ENCODE results near the gene SNAI3.

Gene SNAI3

DNA sequence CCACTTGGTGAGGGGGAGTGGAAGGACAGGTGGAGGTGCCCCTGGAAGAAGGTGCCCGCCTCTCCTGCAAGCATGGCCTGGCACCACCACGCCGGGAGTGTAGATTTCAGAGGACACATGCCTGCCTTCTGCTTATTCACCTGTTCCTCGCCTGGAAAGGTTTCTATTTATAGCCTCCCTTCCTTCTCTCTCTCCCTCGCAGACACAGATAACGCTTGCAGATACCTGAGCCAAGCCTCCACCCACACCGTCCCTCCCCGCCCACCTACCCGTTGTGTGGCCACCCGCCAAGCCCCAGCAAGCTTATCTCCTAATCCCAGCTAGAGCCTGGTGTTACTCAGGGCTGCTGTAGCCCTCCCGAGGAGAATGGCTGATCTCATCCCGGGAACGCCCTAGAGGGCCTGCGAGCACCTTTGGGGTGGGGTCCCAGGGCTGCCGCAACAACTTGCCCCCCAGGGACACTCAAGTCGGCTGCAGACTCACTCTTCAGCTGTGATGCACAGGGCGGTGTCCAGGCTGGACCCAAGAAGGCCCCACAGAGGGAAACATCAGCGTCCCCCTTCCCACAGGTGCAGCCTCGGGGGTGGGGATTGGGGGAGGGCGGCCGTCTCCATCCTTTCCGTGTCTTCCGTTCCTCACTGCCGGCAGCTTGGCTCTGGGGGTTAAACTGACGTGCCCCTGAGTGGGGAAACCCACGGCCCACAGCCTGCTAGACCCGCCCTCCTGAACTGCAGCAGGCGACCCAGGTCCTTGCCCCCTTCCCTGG, 1.9 kb upstream of the SNAI3 start (continued):
- TF ChIP-seq, protein P1, sequence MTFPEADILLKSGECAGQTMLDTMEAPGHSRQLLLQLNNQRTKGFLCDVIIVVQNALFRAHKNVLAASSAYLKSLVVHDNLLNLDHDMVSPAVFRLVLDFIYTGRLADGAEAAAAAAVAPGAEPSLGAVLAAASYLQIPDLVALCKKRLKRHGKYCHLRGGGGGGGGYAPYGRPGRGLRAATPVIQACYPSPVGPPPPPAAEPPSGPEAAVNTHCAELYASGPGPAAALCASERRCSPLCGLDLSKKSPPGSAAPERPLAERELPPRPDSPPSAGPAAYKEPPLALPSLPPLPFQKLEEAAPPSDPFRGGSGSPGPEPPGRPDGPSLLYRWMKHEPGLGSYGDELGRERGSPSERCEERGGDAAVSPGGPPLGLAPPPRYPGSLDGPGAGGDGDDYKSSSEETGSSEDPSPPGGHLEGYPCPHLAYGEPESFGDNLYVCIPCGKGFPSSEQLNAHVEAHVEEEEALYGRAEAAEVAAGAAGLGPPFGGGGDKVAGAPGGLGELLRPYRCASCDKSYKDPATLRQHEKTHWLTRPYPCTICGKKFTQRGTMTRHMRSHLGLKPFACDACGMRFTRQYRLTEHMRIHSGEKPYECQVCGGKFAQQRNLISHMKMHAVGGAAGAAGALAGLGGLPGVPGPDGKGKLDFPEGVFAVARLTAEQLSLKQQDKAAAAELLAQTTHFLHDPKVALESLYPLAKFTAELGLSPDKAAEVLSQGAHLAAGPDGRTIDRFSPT (tag by site-specific recombination; IDR thresholded peaks at IDR 0.05) = no peak
- no peak for TF ChIP-seq ZNF133 (tag by site-specific recombination; IDR thresholded peaks at IDR 0.05)
- TF ChIP-seq ZNF677 (tag by site-specific recombination; IDR thresholded peaks at IDR 0.05) = no peak
- TF ChIP-seq, protein P2, sequence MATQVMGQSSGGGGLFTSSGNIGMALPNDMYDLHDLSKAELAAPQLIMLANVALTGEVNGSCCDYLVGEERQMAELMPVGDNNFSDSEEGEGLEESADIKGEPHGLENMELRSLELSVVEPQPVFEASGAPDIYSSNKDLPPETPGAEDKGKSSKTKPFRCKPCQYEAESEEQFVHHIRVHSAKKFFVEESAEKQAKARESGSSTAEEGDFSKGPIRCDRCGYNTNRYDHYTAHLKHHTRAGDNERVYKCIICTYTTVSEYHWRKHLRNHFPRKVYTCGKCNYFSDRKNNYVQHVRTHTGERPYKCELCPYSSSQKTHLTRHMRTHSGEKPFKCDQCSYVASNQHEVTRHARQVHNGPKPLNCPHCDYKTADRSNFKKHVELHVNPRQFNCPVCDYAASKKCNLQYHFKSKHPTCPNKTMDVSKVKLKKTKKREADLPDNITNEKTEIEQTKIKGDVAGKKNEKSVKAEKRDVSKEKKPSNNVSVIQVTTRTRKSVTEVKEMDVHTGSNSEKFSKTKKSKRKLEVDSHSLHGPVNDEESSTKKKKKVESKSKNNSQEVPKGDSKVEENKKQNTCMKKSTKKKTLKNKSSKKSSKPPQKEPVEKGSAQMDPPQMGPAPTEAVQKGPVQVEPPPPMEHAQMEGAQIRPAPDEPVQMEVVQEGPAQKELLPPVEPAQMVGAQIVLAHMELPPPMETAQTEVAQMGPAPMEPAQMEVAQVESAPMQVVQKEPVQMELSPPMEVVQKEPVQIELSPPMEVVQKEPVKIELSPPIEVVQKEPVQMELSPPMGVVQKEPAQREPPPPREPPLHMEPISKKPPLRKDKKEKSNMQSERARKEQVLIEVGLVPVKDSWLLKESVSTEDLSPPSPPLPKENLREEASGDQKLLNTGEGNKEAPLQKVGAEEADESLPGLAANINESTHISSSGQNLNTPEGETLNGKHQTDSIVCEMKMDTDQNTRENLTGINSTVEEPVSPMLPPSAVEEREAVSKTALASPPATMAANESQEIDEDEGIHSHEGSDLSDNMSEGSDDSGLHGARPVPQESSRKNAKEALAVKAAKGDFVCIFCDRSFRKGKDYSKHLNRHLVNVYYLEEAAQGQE (tag by site-specific recombination; IDR thresholded peaks at IDR 0.05) = no peak
- no peak for TF ChIP-seq HOXC10 (CRISPR knock-in tag; IDR thresholded peaks at IDR 0.05)
- TF ChIP-seq ZNF768 (tag by site-specific recombination; IDR thresholded peaks at IDR 0.05) = no peak
- 0 out of 2 replicates have a peak, but pooled peaks have one; percentile 13 for TF ChIP-seq ZNF391 (tag by site-specific recombination; IDR thresholded peaks at IDR 0.05; ENCODE audit: borderline replicate concordance, low read depth)
- TF ChIP-seq BCL11A (tag by site-specific recombination; IDR thresholded peaks at IDR 0.05; ENCODE audit: low read depth) = no peak
- TF ChIP-seq ZNF324 (tag by site-specific recombination; IDR thresholded peaks at IDR 0.05) = no peak
- TF ChIP-seq, protein P3, sequence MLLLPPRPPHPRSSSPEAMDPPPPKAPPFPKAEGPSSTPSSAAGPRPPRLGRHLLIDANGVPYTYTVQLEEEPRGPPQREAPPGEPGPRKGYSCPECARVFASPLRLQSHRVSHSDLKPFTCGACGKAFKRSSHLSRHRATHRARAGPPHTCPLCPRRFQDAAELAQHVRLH (tag by site-specific recombination; IDR thresholded peaks at IDR 0.05) = no peak
- TF ChIP-seq GFI1B (tag by site-specific recombination; IDR thresholded peaks at IDR 0.05) = no peak
- no peak for TF ChIP-seq BCL11B (tag by site-specific recombination; IDR thresholded peaks at IDR 0.05; ENCODE audit: low read depth)
- TF ChIP-seq ZBTB20 (tag by site-specific recombination; IDR thresholded peaks at IDR 0.05) = 0 out of 2 replicates have a peak, but pooled peaks have one; percentile 16
- TF ChIP-seq, protein P4, sequence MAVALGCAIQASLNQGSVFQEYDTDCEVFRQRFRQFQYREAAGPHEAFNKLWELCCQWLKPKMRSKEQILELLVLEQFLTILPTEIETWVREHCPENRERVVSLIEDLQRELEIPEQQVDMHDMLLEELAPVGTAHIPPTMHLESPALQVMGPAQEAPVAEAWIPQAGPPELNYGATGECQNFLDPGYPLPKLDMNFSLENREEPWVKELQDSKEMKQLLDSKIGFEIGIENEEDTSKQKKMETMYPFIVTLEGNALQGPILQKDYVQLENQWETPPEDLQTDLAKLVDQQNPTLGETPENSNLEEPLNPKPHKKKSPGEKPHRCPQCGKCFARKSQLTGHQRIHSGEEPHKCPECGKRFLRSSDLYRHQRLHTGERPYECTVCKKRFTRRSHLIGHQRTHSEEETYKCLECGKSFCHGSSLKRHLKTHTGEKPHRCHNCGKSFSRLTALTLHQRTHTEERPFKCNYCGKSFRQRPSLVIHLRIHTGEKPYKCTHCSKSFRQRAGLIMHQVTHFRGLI (tag by site-specific recombination; IDR thresholded peaks at IDR 0.05) = no peak
- TF ChIP-seq YY2 (tag by site-specific recombination; IDR thresholded peaks at IDR 0.05) = no peak
- TF ChIP-seq IKZF3 (tag by site-specific recombination; IDR thresholded peaks at IDR 0.05) = peak; percentile 74
- TF ChIP-seq YY1 (tag by site-specific recombination; IDR thresholded peaks at IDR 0.05) = no peak
- TF ChIP-seq, protein P5, sequence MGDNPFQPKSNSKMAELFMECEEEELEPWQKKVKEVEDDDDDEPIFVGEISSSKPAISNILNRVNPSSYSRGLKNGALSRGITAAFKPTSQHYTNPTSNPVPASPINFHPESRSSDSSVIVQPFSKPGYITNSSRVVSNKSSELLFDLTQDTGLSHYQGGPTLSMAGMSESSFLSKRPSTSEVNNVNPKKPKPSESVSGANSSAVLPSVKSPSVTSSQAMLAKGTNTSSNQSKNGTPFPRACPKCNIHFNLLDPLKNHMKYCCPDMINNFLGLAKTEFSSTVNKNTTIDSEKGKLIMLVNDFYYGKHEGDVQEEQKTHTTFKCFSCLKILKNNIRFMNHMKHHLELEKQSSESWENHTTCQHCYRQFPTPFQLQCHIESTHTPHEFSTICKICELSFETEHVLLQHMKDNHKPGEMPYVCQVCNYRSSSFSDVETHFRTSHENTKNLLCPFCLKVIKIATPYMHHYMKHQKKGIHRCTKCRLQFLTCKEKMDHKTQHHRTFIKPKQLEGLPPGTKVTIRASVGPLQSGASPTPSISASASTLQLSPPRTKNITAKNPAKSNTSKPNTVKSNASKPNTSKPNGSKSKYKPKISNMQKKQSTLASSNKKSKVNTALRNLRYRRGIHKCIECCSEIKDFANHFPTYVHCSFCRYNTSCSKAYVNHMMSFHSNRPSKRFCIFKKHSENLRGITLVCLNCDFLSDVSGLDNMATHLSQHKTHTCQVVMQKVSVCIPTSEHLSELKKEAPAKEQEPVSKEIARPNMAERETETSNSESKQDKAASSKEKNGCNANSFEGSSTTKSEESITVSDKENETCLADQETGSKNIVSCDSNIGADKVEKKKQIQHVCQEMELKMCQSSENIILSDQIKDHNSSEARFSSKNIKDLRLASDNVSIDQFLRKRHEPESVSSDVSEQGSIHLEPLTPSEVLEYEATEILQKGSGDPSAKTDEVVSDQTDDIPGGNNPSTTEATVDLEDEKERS (tag by site-specific recombination; IDR thresholded peaks at IDR 0.05) = no peak
- TF ChIP-seq ZNF292 (tag by site-specific recombination; IDR thresholded peaks at IDR 0.05; ENCODE audit: borderline replicate concordance, low read depth) = no peak
- TF ChIP-seq ZNF169 (tag by site-specific recombination; IDR thresholded peaks at IDR 0.05) = no peak
- TF ChIP-seq KLF9 (tag by site-specific recombination; IDR thresholded peaks at IDR 0.05; ENCODE audit: low read depth) = no peak; the same call in 1 of the 2 replicates
- TF ChIP-seq ZNF530 (tag by site-specific recombination; IDR thresholded peaks at IDR 0.05; ENCODE audit: low read depth) = no peak
- TF ChIP-seq ZBTB7A (tag by site-specific recombination; IDR thresholded peaks at IDR 0.05; ENCODE audit: low read depth) = no peak
- TF ChIP-seq ZNF529 (tag by site-specific recombination; IDR thresholded peaks at IDR 0.05; ENCODE audit: insufficient replicate concordance) = no peak
- TF ChIP-seq, protein P6, sequence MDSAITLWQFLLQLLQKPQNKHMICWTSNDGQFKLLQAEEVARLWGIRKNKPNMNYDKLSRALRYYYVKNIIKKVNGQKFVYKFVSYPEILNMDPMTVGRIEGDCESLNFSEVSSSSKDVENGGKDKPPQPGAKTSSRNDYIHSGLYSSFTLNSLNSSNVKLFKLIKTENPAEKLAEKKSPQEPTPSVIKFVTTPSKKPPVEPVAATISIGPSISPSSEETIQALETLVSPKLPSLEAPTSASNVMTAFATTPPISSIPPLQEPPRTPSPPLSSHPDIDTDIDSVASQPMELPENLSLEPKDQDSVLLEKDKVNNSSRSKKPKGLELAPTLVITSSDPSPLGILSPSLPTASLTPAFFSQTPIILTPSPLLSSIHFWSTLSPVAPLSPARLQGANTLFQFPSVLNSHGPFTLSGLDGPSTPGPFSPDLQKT (IDR thresholded peaks at IDR 0.05; ENCODE audit: borderline replicate concordance, low read depth, low read length) = no peak
- TF ChIP-seq TRIM28 (IDR thresholded peaks at IDR 0.05; ENCODE audit: borderline replicate concordance, low read length) = no peak
- no peak for TF ChIP-seq ZNF302 (tag by site-specific recombination; IDR thresholded peaks at IDR 0.05; ENCODE audit: low read depth)
